Endothelial cell of umbilical vein (primary cell): ENCODE data around the gene MAFF. TPM values are rescaled to one million over a fixed set of nuclear protein-coding genes. Genes with fewer than 3 reads are reported as not detected.
A peak's percentile ranks its signal among the peaks of the same experiment; 100 is the strongest.

Source experiments
- BruUV-seq: library from RNA; stranded (reverse); fragments of 400-500 nt; replicated peaks from 2 replicates; lab custom pipeline; 2021; lab: Mats Ljungman, UMichigan
- CTCF ChIA-PET: fragments of 300-600, 350-600 bp; sonication (Branson Sonifier 250); formaldehyde crosslinking; loops from one replicate; lab custom pipeline; 2021; ENCODE audit warnings: antibody characterized with exemption, inconsistent platforms; lab: Charles Lee
- POLR2A ChIA-PET: fragments of 300-600, 350-600 bp; sonication (Branson Sonifier 250); formaldehyde crosslinking; loops from one replicate; lab custom pipeline; 2021; ENCODE audit warnings: antibody characterized with exemption, inconsistent platforms; lab: Charles Lee
- DNase-seq: peaks from one replicate; pipeline ENCODE4 v3.0.0-alpha.2; 2011; ENCODE audit warnings: low read depth, low spot score
- FAIRE-seq: peaks from 2 replicates; lab custom pipeline; 2011; peaks lifted over from hg19 to GRCh38; lab: Jason Lieb, UNC
- H2AFZ ChIP-seq: 2 replicates; pipeline ENCODE4 v1.6.0; 2012; ENCODE audit warnings: low read depth, low read length, control low read depth, inconsistent platforms
- H3K27ac ChIP-seq: 2 replicates; pipeline ENCODE4 v1.5.1; 2011; ENCODE audit warnings: low read depth, mild to moderate bottlenecking, control low read depth, low read length, moderate library complexity; ENCODE audit not compliant: insufficient read depth
- H3K27me3 ChIP-seq, 2 experiments: 2 replicates each; pipeline versions ENCODE4 v1.6.0 to v1.6.1; 2011; ENCODE audit warnings: low read length in 2 of 2, mixed read lengths in 1 of 2; ENCODE audit not compliant: control insufficient read depth in 2 of 2, insufficient read depth in 2 of 2
- H3K36me3 ChIP-seq, 2 experiments: 2 replicates in 1 of 2; 3 replicates in 1 of 2; pipeline ENCODE4 v1.5.1; 2011; ENCODE audit warnings: low read length in 2 of 2, mild to moderate bottlenecking in 1 of 2, moderate library complexity in 1 of 2; ENCODE audit not compliant: control insufficient read depth in 2 of 2, insufficient read depth in 2 of 2; ENCODE audit errors: extremely low read depth in 1 of 2
- H3K4me1 ChIP-seq: 3 replicates; pipeline ENCODE4 v1.5.1; 2011; ENCODE audit warnings: mild to moderate bottlenecking, low read length; ENCODE audit not compliant: control insufficient read depth, insufficient read depth; ENCODE audit errors: extremely low read depth
- H3K4me2 ChIP-seq: 2 replicates; pipeline ENCODE4 v1.6.1; 2011; ENCODE audit warnings: low read length, control low read depth, mixed read lengths; ENCODE audit not compliant: insufficient read depth
- H3K4me3 ChIP-seq, 3 experiments: fragments of 200-600 bp in 1 of 3; sonication (generic), shearing (Covaris generic) in 1 of 3; replicated peaks in 1 of 3; 2 replicates each; pipeline ENCODE4 v1.5.1; 2011 to 2016; ENCODE audit warnings: control low read depth in 3 of 3, low read length in 3 of 3, mild to moderate bottlenecking in 2 of 3, inconsistent platforms in 1 of 3, low read depth in 1 of 3, moderate library complexity in 1 of 3; ENCODE audit not compliant: insufficient read depth in 1 of 3
- H3K79me2 ChIP-seq: 2 replicates; pipeline ENCODE4 v1.6.0; 2012; ENCODE audit warnings: low read length, inconsistent platforms; ENCODE audit not compliant: control insufficient read depth, insufficient read depth
- H3K9ac ChIP-seq: replicated peaks from 2 replicates; pipeline ENCODE3; 2011; ENCODE audit warnings: low read length, control low read depth; ENCODE audit not compliant: insufficient read depth; ENCODE audit errors: extremely low read depth
- H3K9me1 ChIP-seq: replicated peaks from 3 replicates; pipeline ENCODE4 v1.6.0; 2011; ENCODE audit warnings: mild to moderate bottlenecking, low read length; ENCODE audit not compliant: control insufficient read depth, insufficient read depth; ENCODE audit errors: extremely low read depth
- H3K9me3 ChIP-seq: replicated peaks from 2 replicates; pipeline ENCODE4 v1.5.1; 2012; ENCODE audit warnings: low read length, inconsistent platforms; ENCODE audit not compliant: control insufficient read depth, insufficient read depth
- H4K20me1 ChIP-seq: replicated peaks from 2 replicates; pipeline ENCODE3; 2011; ENCODE audit warnings: mild to moderate bottlenecking, low read length; ENCODE audit not compliant: control insufficient read depth, insufficient read depth; ENCODE audit errors: extremely low read depth
- CTCF ChIP-seq, 2 donors: IDR thresholded peaks; 1 replicate in 1 of 2; 2 replicates in 1 of 2; pipeline ENCODE4 v1.5.1; 2011; ENCODE audit warnings: low read length in 2 of 2, mild to moderate bottlenecking in 2 of 2, moderate library complexity in 2 of 2, control low read depth in 1 of 2, inconsistent platforms in 1 of 2, low read depth in 1 of 2; ENCODE audit not compliant: insufficient read depth in 1 of 2; ENCODE audit errors: extremely low read depth in 1 of 2
- FOS ChIP-seq: IDR thresholded peaks from 2 replicates; pipeline ENCODE4 v1.6.1; 2011; ENCODE audit warnings: mild to moderate bottlenecking, low read length, moderate library complexity, borderline replicate concordance; ENCODE audit not compliant: insufficient read depth
- GATA2 ChIP-seq: IDR thresholded peaks from 2 replicates; pipeline ENCODE4 v1.7.0; 2011; ENCODE audit warnings: low read depth, mild to moderate bottlenecking, moderate library complexity, mixed read lengths, low read length; ENCODE audit not compliant: insufficient read length, insufficient read depth
- JUN ChIP-seq: IDR thresholded peaks from 2 replicates; pipeline ENCODE4 v1.6.1; 2011; ENCODE audit warnings: borderline replicate concordance, low read depth; ENCODE audit not compliant: insufficient read length, insufficient read depth
- MAX ChIP-seq: IDR thresholded peaks from 2 replicates; pipeline ENCODE4 v1.6.1; 2011; ENCODE audit not compliant: insufficient read depth, insufficient read length
- MYC ChIP-seq: IDR thresholded peaks from one replicate; pipeline ENCODE4 v1.6.1; 2011; ENCODE audit warnings: mild to moderate bottlenecking, low read depth, low read length
- POLR2A ChIP-seq: IDR thresholded peaks from 2 replicates; pipeline ENCODE4 v1.6.1; 2012; ENCODE audit warnings: low read depth, mild to moderate bottlenecking, control low read depth, low read length
- POLR2AphosphoS5 ChIP-seq: IDR thresholded peaks from 2 replicates; pipeline ENCODE4 v1.6.1; 2012; ENCODE audit warnings: low read depth, mild to moderate bottlenecking, control low read depth, low read length, moderate library complexity; ENCODE audit not compliant: insufficient read depth
- dilution Hi-C: fragments of 300-500 bp; cut with MboI; formaldehyde crosslinking; loops from one replicate; pipeline ENCODE4 v1.15.0; 2019; ENCODE audit warnings: low sequenced_read_pairs; ENCODE audit not compliant: extremely low pct_ligation_motif_present
- intact Hi-C: fragments of 100-400 bp; cut with micrococcal nuclease; formaldehyde crosslinking; loops from one replicate; pipeline ENCODE4 v1.10.0; 2022
- polyA plus RNA-seq, 4 experiments: library from polyadenylated mRNA; depleted of rRNA in 3 of 4; stranded (reverse) in 3 of 4; unstranded in 1 of 4; fragments of >200 nt; gene quantifications; 2 replicates each; pipeline versions ENCODE4 v1.2.1 to v1.2.3, GENCODE V29; 2011 to 2012; ENCODE audit warnings: missing spikeins in 1 of 4
- total RNA-seq: library from RNA; stranded (reverse); gene quantifications from 2 replicates; pipeline ENCODE4 v1.2.3, GENCODE V29; 2021

The MAFF gene
- total and polyA plus RNA-seq, 2 donors (not counting 3 experiments of a cell fraction or from before 2014, with no cell fraction given): 29.0 to 61.2 TPM

GRCh38 chr22:38193580-38193979 is 8.2 kb upstream of the MAFF start:
- Histone ChIP-seq H3K27ac (no peak overlapping the region), H3K79me2 (no peaks in the 10 kb centered on the region), H4K20me1 (no peaks in the 10 kb centered on the region), H3K9me3 (no peaks in the 10 kb centered on the region), H3K4me2 (no peak overlapping the region), H2AFZ (no peak overlapping the region), H3K4me1 (no peaks in the 10 kb centered on the region), H3K4me3 (no peak overlapping the region), H3K9me1 (no peaks in the 10 kb centered on the region), H3K9ac (no peak overlapping the region), H3K27me3 (no peaks in the 10 kb centered on the region), H3K36me3 (no peaks in the 10 kb centered on the region)
- dilution Hi-C loops (no loop called here), intact Hi-C loops (no loop called here)
- no TSS peak for BruUV-seq
- no peak for DNase-seq
- no peak for TF ChIP-seq FOS
- no peak for TF ChIP-seq MAX
- FAIRE-seq: no peak
- POLR2A ChIA-PET: no interaction called here
- CTCF ChIA-PET: interaction anchor here (1.9 to 2.1 kb wide), 2 partner anchors 8 to 79 kb away, joined by 7 to 13 read pairs; partner anchors contain the start of gene MAFF

GRCh38 chr22:38196791-38197419 is 4.9 kb upstream of the MAFF start:
- intact Hi-C loops: no loop called here
- no peaks in the 10 kb centered on the region for H3K79me2 ChIP-seq
- H3K4me1 ChIP-seq: peaks cover 6% of the 10 kb centered on the region
- FAIRE-seq (no peak), DNase-seq (no peak)
- no peak overlapping the region for H3K4me2 ChIP-seq
- no peaks in the 10 kb centered on the region for H4K20me1 ChIP-seq
- H3K27ac ChIP-seq: no peak overlapping the region
- no TSS peak for BruUV-seq
- TF ChIP-seq CTCF (IDR thresholded peaks at IDR 0.05; ENCODE audit: extremely low read depth in 1 of 2, insufficient read depth in 1 of 2, low read depth in 1 of 2, low read length in 2 of 2) (no peak), FOS (no peak), POLR2AphosphoS5 (no peak), GATA2 (no peak), MYC (no peak), MAX (no peak), JUN (no peak), POLR2A (no peak)
- dilution Hi-C loops: no loop called here
- H3K9ac ChIP-seq: no peak overlapping the region
- no peaks in the 10 kb centered on the region for H3K27me3 ChIP-seq
- POLR2A ChIA-PET: interaction anchor here (0.8 kb wide), 1 partner anchor 15 kb away, joined by 3 read pairs; the partner anchor contains the start of gene PLA2G6
- H3K36me3 ChIP-seq: no peaks in the 10 kb centered on the region
- H2AFZ ChIP-seq: peak overlapping the region; percentile 23
- no peak overlapping the region for H3K4me3 ChIP-seq
- no peaks in the 10 kb centered on the region for H3K9me1 ChIP-seq
- CTCF ChIA-PET: interaction anchor here (1.6 kb wide), 1 partner anchor 83 kb away, joined by 7 read pairs; no protein-coding TSS in a partner anchor
- H3K9me3 ChIP-seq: no peaks in the 10 kb centered on the region
